ENCODE measurements around the gene QRICH1. TPM values are rescaled to one million over a fixed set of nuclear protein-coding genes. Genes with fewer than 3 reads are reported as not detected.

The QRICH1 gene
- total and polyA plus RNA-seq, 2 donors (not counting 1 experiment from before 2014, with no cell fraction given), result 48.7 to 59.0 TPM

DNA sequence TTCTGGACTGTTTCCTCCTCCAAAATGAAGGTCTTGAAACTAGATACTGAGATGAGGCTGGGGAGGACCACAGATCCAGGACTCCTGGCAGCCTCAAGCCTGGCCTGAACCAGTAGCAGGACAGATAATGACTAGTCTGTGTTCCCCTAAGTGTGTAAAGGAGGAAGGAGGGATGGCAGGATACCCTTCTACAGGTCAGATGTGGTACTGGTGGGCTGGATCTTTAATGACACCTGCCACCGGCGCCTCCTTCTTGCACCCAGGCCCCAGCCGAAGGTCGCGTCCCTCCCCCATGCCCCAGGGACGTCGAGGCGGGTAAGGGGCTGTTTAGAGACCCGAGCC is 26.2 kb upstream of the QRICH1 start:
- H3K79me2 ChIP-seq (ENCODE audit: control insufficient read depth, insufficient read depth, low read length), result peaks cover 16% of the 10 kb centered on the region
- H2AFZ ChIP-seq (ENCODE audit: low read length), result no peak overlapping the region
- H4K20me1 ChIP-seq (ENCODE audit: control insufficient read depth, extremely low read depth, insufficient read depth, low read length), result no peaks in the 10 kb centered on the region
- no peak for TF ChIP-seq EZH2 (IDR thresholded peaks at IDR 0.05; ENCODE audit: low read length, missing control alignments)
- TF ChIP-seq, protein P1, sequence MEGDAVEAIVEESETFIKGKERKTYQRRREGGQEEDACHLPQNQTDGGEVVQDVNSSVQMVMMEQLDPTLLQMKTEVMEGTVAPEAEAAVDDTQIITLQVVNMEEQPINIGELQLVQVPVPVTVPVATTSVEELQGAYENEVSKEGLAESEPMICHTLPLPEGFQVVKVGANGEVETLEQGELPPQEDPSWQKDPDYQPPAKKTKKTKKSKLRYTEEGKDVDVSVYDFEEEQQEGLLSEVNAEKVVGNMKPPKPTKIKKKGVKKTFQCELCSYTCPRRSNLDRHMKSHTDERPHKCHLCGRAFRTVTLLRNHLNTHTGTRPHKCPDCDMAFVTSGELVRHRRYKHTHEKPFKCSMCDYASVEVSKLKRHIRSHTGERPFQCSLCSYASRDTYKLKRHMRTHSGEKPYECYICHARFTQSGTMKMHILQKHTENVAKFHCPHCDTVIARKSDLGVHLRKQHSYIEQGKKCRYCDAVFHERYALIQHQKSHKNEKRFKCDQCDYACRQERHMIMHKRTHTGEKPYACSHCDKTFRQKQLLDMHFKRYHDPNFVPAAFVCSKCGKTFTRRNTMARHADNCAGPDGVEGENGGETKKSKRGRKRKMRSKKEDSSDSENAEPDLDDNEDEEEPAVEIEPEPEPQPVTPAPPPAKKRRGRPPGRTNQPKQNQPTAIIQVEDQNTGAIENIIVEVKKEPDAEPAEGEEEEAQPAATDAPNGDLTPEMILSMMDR (conservative IDR thresholded peaks at IDR 0.05 in 1 of 2, IDR thresholded peaks at IDR 0.05 in 1 of 2; ENCODE audit: low read depth in 1 of 2, low read length in 2 of 2), result no peak
- H3K9ac ChIP-seq (ENCODE audit: insufficient read depth, low read length), result peak overlapping the region; percentile 74
- DNase-seq (ENCODE audit: low read depth in 2 of 2), result peak in 1 of 2 donors; percentile 16
- peaks cover 54% of the 10 kb centered on the region for H3K36me3 ChIP-seq (ENCODE audit: control insufficient read depth, insufficient read depth, low read length)
- peak overlapping the region; percentile 98 for H3K4me2 ChIP-seq (ENCODE audit: extremely low read depth, insufficient read depth, low read length)
- H3K27ac ChIP-seq (ENCODE audit: insufficient read depth, low read length), result peak overlapping the region; percentile 85
- no peaks in the 10 kb centered on the region for H3K9me3 ChIP-seq (ENCODE audit: control insufficient read depth, insufficient read depth, low read depth, low read length)
- no peaks in the 10 kb centered on the region for H3K27me3 ChIP-seq (ENCODE audit: control insufficient read depth, insufficient read depth, low read length)
- H3K4me1 ChIP-seq (ENCODE audit: control insufficient read depth, extremely low read depth, insufficient read depth, low read length), result peaks cover 9% of the 10 kb centered on the region
- peak overlapping the region; percentile 51 to 95 (median 76) for H3K4me3 ChIP-seq (replicated peaks in 1 of 4; ENCODE audit: control extremely low read depth in 1 of 4, insufficient read depth in 1 of 4, low read depth in 3 of 4, low read length in 4 of 4)

DNA sequence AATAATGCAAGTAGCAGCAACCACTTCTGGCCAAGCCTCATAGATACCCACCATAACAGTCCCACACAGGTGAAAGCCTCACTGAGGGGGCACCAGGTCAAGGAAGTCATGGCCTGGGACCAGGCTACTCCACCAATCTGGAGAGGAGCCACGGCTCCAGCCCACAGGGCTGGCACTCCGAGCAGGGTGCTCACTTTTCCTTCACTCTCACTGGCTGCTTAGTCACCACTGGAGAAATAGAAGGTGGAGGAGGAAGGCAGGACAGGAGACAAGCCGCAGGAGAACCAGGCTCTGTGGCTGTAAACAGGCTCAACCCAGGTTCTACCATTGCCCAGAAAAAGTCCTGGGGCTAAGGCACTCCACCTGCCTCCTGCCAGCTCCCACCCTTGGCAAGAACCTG is 25.6 kb upstream of the QRICH1 start:
- Histone ChIP-seq H3K79me2 (ENCODE audit: control insufficient read depth, insufficient read depth, low read length) (peaks cover 16% of the 10 kb centered on the region), H3K36me3 (ENCODE audit: control insufficient read depth, insufficient read depth, low read length) (peaks cover 53% of the 10 kb centered on the region), H4K20me1 (ENCODE audit: control insufficient read depth, extremely low read depth, insufficient read depth, low read length) (no peaks in the 10 kb centered on the region), H3K4me1 (ENCODE audit: control insufficient read depth, extremely low read depth, insufficient read depth, low read length) (peaks cover 9% of the 10 kb centered on the region), H3K4me2 (ENCODE audit: extremely low read depth, insufficient read depth, low read length) (peak overlapping the region; percentile 98), H3K9me3 (ENCODE audit: control insufficient read depth, insufficient read depth, low read depth, low read length) (no peaks in the 10 kb centered on the region), H3K27me3 (ENCODE audit: control insufficient read depth, insufficient read depth, low read length) (no peaks in the 10 kb centered on the region), H3K27ac (ENCODE audit: insufficient read depth, low read length) (peak overlapping the region; percentile 85), H3K4me3 (replicated peaks in 1 of 4; ENCODE audit: control extremely low read depth in 1 of 4, insufficient read depth in 1 of 4, low read depth in 3 of 4, low read length in 4 of 4) (peak overlapping the region; percentile 51 to 95 (median 76)), H2AFZ (ENCODE audit: low read length) (no peak overlapping the region), H3K9ac (ENCODE audit: insufficient read depth, low read length) (no peak overlapping the region)
- peak in 1 of 2 donors; percentile 33 for DNase-seq (ENCODE audit: low read depth in 2 of 2)
- TF ChIP-seq EZH2 (IDR thresholded peaks at IDR 0.05; ENCODE audit: low read length, missing control alignments), result no peak
- TF ChIP-seq, protein P1 (conservative IDR thresholded peaks at IDR 0.05 in 1 of 2, IDR thresholded peaks at IDR 0.05 in 1 of 2; ENCODE audit: low read depth in 1 of 2, low read length in 2 of 2), result no peak

DNA sequence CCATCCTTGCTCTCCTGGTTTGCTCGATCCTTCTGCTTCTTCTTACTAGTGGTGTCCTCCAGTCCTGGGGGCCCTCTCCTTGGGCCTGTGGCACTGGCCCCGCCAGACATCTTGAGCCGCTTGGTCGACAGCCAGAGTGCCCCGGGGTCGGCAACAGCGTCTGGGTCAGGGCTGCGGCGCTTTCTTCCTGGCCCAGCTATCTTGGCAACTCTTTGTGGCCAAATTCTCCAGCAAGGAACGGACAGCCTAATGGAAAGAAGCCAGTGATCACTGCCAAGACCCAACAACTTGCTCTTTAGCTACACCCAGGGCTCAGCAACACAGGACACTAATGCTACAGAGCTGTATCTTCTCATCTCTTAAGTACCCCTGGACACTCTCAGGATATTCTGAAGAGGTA is 25.2 kb upstream of the QRICH1 start:
- peak; percentile 27 to 32 for DNase-seq (ENCODE audit: low read depth in 2 of 2)
- Histone ChIP-seq H4K20me1 (ENCODE audit: control insufficient read depth, extremely low read depth, insufficient read depth, low read length) (no peaks in the 10 kb centered on the region), H3K4me2 (ENCODE audit: extremely low read depth, insufficient read depth, low read length) (peak overlapping the region; percentile 98), H3K27me3 (ENCODE audit: control insufficient read depth, insufficient read depth, low read length) (no peaks in the 10 kb centered on the region), H3K4me3 (replicated peaks in 1 of 4; ENCODE audit: control extremely low read depth in 1 of 4, insufficient read depth in 1 of 4, low read depth in 3 of 4, low read length in 4 of 4) (peak overlapping the region in 3 of 4 experiments; percentile 19 to 95 (median 90)), H3K4me1 (ENCODE audit: control insufficient read depth, extremely low read depth, insufficient read depth, low read length) (peaks cover 9% of the 10 kb centered on the region), H3K79me2 (ENCODE audit: control insufficient read depth, insufficient read depth, low read length) (peaks cover 16% of the 10 kb centered on the region), H3K9me3 (ENCODE audit: control insufficient read depth, insufficient read depth, low read depth, low read length) (no peaks in the 10 kb centered on the region), H3K9ac (ENCODE audit: insufficient read depth, low read length) (no peak overlapping the region), H3K36me3 (ENCODE audit: control insufficient read depth, insufficient read depth, low read length) (peaks cover 53% of the 10 kb centered on the region), H3K27ac (ENCODE audit: insufficient read depth, low read length) (peak overlapping the region; percentile 32), H2AFZ (ENCODE audit: low read length) (no peak overlapping the region)
- TF ChIP-seq, protein P1 (conservative IDR thresholded peaks at IDR 0.05 in 1 of 2, IDR thresholded peaks at IDR 0.05 in 1 of 2; ENCODE audit: low read depth in 1 of 2, low read length in 2 of 2), result no peak
- no peak for TF ChIP-seq EZH2 (IDR thresholded peaks at IDR 0.05; ENCODE audit: low read length, missing control alignments)
